Measurements from ENCODE around the gene PLCL2. TPM values are rescaled to one million over a fixed set of nuclear protein-coding genes. Genes with fewer than 3 reads are reported as not detected.

PLCL2 gene
- total and polyA plus RNA-seq, 2 donors (not counting 1 experiment from before 2014, with no cell fraction given): 21.7 to 55.2 TPM

- no peaks in the 10 kb centered on the region for H3K27me3 ChIP-seq (replicated peaks in 1 of 4; ENCODE audit: control extremely low read depth in 1 of 4, control insufficient read depth in 3 of 4, insufficient read depth in 4 of 4, low read length in 3 of 4)
- H3K79me2 ChIP-seq (ENCODE audit: control insufficient read depth, insufficient read depth, low read length): peaks cover 30% of the 10 kb centered on the region
- Mint-ChIP-seq H3K4me3 (no peak overlapping the region), H3K27ac (no peak overlapping the region), H3K9me3 (ENCODE audit: insufficient read depth) (no peaks in the 10 kb centered on the region), H3K4me1 (peaks cover 39% of the 10 kb centered on the region), H3K27me3 (no peaks in the 10 kb centered on the region)
- no peak overlapping the region for H3K27ac ChIP-seq (ENCODE audit: low read length in 2 of 2)
- ATAC-seq (ENCODE audit: low read depth): no peak
- intact Hi-C loops (cut with micrococcal nuclease): loop anchor here (10.0 kb wide), 1 partner anchor 200 kb away; no protein-coding TSS in a partner anchor
- H3K4me1 ChIP-seq (ENCODE audit: control insufficient read depth in 2 of 2, insufficient read depth in 2 of 2, low read length in 2 of 2): peaks cover 11 to 18% of the 10 kb centered on the region in 2 donors
- no peak overlapping the region for H2AFZ ChIP-seq (ENCODE audit: insufficient read depth, low read depth, low read length, poor library complexity, severe bottlenecking)
- ChIA-PET POLR2A (no interaction called here), CTCF (interaction anchor here (3.0 kb wide), 1 partner anchor 206 kb away, joined by 11 read pairs; no protein-coding TSS in a partner anchor)
- no peak overlapping the region for H3K4me2 ChIP-seq (replicated peaks; ENCODE audit: low read depth, low read length, poor library complexity, severe bottlenecking)
- DNase-seq: no peak
- no CpG with 5 or more reads among the region's 5 CpGs for WGBS (ENCODE audit: insufficient coverage)
- H3K36me3 ChIP-seq (replicated peaks in 1 of 2; ENCODE audit: control extremely low read depth in 1 of 2, control insufficient read depth in 1 of 2, extremely low read depth in 1 of 2, insufficient read depth in 2 of 2, low read length in 1 of 2): peaks cover 6 to 7% of the 10 kb centered on the region in 2 experiments
- TF ChIP-seq EZH2 (IDR thresholded peaks at IDR 0.05; ENCODE audit: borderline replicate concordance, insufficient read depth, low read depth, low read length, poor library complexity, severe bottlenecking): no peak
- TF ChIP-seq CTCF (IDR thresholded peaks at IDR 0.05): no peak
- H4K20me1 ChIP-seq (ENCODE audit: control insufficient read depth, insufficient read depth, low read length, poor library complexity, severe bottlenecking): peaks cover 7% of the 10 kb centered on the region
- H3K4me3 ChIP-seq (ENCODE audit: control extremely low read depth in 1 of 5, extremely low read depth in 1 of 5, insufficient read depth in 1 of 5, low read depth in 2 of 5, low read length in 4 of 5): no peak overlapping the region
- H3K9ac ChIP-seq (ENCODE audit: low read length): no peak overlapping the region
- H3K9me3 ChIP-seq (ENCODE audit: control extremely low read depth in 1 of 3, control insufficient read depth in 2 of 3, insufficient read depth in 1 of 3, low read length in 2 of 3): no peaks in the 10 kb centered on the region
These were observed 150.3 kb downstream of the PLCL2 start for GRCh38 chr3:17035033-17035432.

- CTCF ChIA-PET: no interaction called here
- no peaks in the 10 kb centered on the region for H3K27me3 ChIP-seq (replicated peaks in 1 of 4; ENCODE audit: control extremely low read depth in 1 of 4, control insufficient read depth in 3 of 4, insufficient read depth in 4 of 4, low read length in 3 of 4)
- no peak overlapping the region for H3K4me3 ChIP-seq (ENCODE audit: control extremely low read depth in 1 of 5, extremely low read depth in 1 of 5, insufficient read depth in 1 of 5, low read depth in 2 of 5, low read length in 4 of 5)
- DNase-seq: no peak
- no peak overlapping the region for H3K4me3 Mint-ChIP-seq
- H3K27ac ChIP-seq (ENCODE audit: low read length in 2 of 2): no peak overlapping the region
- no peak overlapping the region for H2AFZ ChIP-seq (ENCODE audit: insufficient read depth, low read depth, low read length, poor library complexity, severe bottlenecking)
- no CpG with 5 or more reads among the region's 6 CpGs for WGBS (ENCODE audit: insufficient coverage)
- POLR2A ChIA-PET: no interaction called here
- H3K27ac Mint-ChIP-seq: no peak overlapping the region
- H3K4me2 ChIP-seq (replicated peaks; ENCODE audit: low read depth, low read length, poor library complexity, severe bottlenecking): no peak overlapping the region
- intact Hi-C loops (cut with micrococcal nuclease): loop anchor here (2.0 to 10.0 kb wide), 2 partner anchors 15 to 199 kb away; no protein-coding TSS in a partner anchor
- H3K36me3 ChIP-seq (replicated peaks in 1 of 2; ENCODE audit: control extremely low read depth in 1 of 2, control insufficient read depth in 1 of 2, extremely low read depth in 1 of 2, insufficient read depth in 2 of 2, low read length in 1 of 2): peaks cover 6 to 7% of the 10 kb centered on the region in 2 experiments
- no peak for ATAC-seq (ENCODE audit: low read depth)
- H3K79me2 ChIP-seq (ENCODE audit: control insufficient read depth, insufficient read depth, low read length): peaks cover 37% of the 10 kb centered on the region
- H4K20me1 ChIP-seq (ENCODE audit: control insufficient read depth, insufficient read depth, low read length, poor library complexity, severe bottlenecking): peaks cover 9% of the 10 kb centered on the region
- H3K4me1 Mint-ChIP-seq: peaks cover 31% of the 10 kb centered on the region
- H3K9ac ChIP-seq (ENCODE audit: low read length): no peak overlapping the region
- no peak for TF ChIP-seq CTCF (IDR thresholded peaks at IDR 0.05)
- TF ChIP-seq EZH2 (IDR thresholded peaks at IDR 0.05; ENCODE audit: borderline replicate concordance, insufficient read depth, low read depth, low read length, poor library complexity, severe bottlenecking): no peak
- H3K27me3 Mint-ChIP-seq: no peaks in the 10 kb centered on the region
- no peaks in the 10 kb centered on the region for H3K9me3 ChIP-seq (ENCODE audit: control extremely low read depth in 1 of 3, control insufficient read depth in 2 of 3, insufficient read depth in 1 of 3, low read length in 2 of 3)
- H3K9me3 Mint-ChIP-seq (ENCODE audit: insufficient read depth): no peaks in the 10 kb centered on the region
- H3K4me1 ChIP-seq (ENCODE audit: control insufficient read depth in 2 of 2, insufficient read depth in 2 of 2, low read length in 2 of 2): peaks cover 5 to 10% of the 10 kb centered on the region in 2 donors
These were observed 151.2 kb downstream of the PLCL2 start for GRCh38 chr3:17035966-17036365.

All from B cell (primary cell).